Nasal cavity respiratory epithelium epithelial cell of viscerocranial mucosa (primary cell): Measurements from ENCODE around the gene UBR1. TPM values are rescaled to one million over a fixed set of nuclear protein-coding genes. Genes with fewer than 3 reads are reported as not detected.

ENCODE experiments used
- total RNA-seq: library from RNA; depleted of rRNA; stranded (reverse); fragments of >200 nt; gene quantifications from 2 replicates; pipeline ENCODE4 v1.2.3, GENCODE V29; 2014

UBR1 gene
- total RNA-seq: 29.0 and 33.4 TPM in 2 replicates

GRCh38 chr15:43105778-43106485 is at the start of gene UBR1:
Gene UBR1, minus strand, starts transcription at chr15:43106038. Its CDS starts 16 bp downstream, at chr15:43106022.

GRCh38 chr15:43133430-43134156 is 27.8 kb upstream of the UBR1 start, which contains the start of gene TMEM62:
Gene TMEM62, plus strand, starts transcription at chr15:43133586. Its CDS starts 217 bp downstream, at chr15:43133803.

GRCh38 chr15:42920519-42921341 is 185.1 kb downstream of the UBR1 start, which contains the start of gene TTBK2:
Gene TTBK2, minus strand, starts transcription at chr15:42920778. Its CDS starts 42,161 bp downstream, at chr15:42878617.

Other genes with a start within 250 kb of the UBR1 start
- 15.4 and 17.7 TPM in 2 replicates for gene TTBK2, start 185.3 kb downstream of the UBR1 start, total RNA-seq
- gene TMEM62, start 27.5 kb upstream of the UBR1 start, total RNA-seq: 18.8 and 21.2 TPM in 2 replicates
- gene CCNDBP1, start 79.4 kb upstream of the UBR1 start, total RNA-seq: 23.6 and 35.3 TPM in 2 replicates
- gene EPB42, start 115.0 kb upstream of the UBR1 start, total RNA-seq: not detected in 2 replicates
- gene TGM5, start 160.9 kb upstream of the UBR1 start, total RNA-seq: 1.0 and 1.5 TPM in 2 replicates
- gene TGM7, start 196.2 kb upstream of the UBR1 start, total RNA-seq: not detected in 2 replicates
- gene LCMT2, start 224.5 kb upstream of the UBR1 start, total RNA-seq: 8.8 and 9.9 TPM in 2 replicates